ENCODE results near the gene COBL.

DNA sequence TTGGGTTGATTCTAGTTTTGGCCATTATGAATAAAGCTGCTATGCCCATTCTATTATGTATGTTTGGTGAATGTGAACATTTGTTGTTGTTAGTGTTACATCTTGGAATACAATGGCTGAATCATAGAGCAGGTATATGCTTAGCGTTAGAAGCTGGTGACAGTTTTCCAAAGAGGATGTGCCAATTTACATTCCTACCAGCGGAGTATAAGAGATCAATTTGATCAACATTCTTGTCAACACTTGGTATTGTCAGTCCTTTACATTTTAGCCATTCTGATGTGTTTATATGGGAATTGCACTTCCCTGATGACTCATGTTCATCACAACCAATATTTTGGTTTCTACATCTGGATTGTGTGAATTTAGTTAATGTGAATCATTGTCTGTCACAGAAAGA lies 37.8 kb upstream of the COBL start:
- TF ChIP-seq EZH2 (IDR thresholded peaks at IDR 0.05; ENCODE audit: insufficient read depth, poor library complexity, severe bottlenecking): no peak
- TF ChIP-seq EZH2phosphoT487 (IDR thresholded peaks at IDR 0.05; ENCODE audit: insufficient read depth, low read depth): no peak

All from GM23248 (cell line).